OCI-LY7 (cell line): Measurements from ENCODE around the gene NAV2.

Experiments
- EZH2phosphoT487 ChIP-seq: fragments of 200-600 bp; sonication (generic); IDR thresholded peaks from 2 replicates; pipeline ENCODE4 v1.6.1; 2018; ENCODE audit warnings: low read depth, borderline replicate concordance, mild to moderate bottlenecking, mixed run types, antibody characterized with exemption, low read length, moderate library complexity, mixed read lengths
- TF ChIP-seq, protein P1 (sequence below): fragments of 200-600 bp; sonication (generic); conservative IDR thresholded peaks from 2 replicates; pipeline ENCODE4 v1.5.1; 2014; ENCODE audit warnings: mild to moderate bottlenecking, antibody characterized with exemption, low read length, moderate library complexity, mixed read lengths

DNA sequence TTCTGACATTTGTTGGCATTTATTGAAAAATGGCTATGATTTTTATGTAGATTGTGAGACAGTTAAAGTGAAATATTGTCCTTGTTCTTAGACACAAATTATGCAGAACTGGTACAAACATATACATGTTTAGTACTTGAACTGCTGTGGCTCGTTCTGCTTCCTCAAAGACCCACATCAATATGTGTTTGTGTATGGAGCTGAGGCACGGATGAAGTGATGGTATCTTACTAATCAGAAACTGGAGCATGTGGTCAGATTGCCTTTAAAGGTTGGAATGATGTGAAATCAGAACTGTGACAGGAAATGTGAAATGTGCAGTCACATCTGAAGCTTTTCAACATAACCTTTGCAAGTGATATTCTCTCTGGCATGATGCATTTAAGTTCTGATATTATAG lies 130.4 kb downstream of the NAV2 start:
- TF ChIP-seq, protein P1, sequence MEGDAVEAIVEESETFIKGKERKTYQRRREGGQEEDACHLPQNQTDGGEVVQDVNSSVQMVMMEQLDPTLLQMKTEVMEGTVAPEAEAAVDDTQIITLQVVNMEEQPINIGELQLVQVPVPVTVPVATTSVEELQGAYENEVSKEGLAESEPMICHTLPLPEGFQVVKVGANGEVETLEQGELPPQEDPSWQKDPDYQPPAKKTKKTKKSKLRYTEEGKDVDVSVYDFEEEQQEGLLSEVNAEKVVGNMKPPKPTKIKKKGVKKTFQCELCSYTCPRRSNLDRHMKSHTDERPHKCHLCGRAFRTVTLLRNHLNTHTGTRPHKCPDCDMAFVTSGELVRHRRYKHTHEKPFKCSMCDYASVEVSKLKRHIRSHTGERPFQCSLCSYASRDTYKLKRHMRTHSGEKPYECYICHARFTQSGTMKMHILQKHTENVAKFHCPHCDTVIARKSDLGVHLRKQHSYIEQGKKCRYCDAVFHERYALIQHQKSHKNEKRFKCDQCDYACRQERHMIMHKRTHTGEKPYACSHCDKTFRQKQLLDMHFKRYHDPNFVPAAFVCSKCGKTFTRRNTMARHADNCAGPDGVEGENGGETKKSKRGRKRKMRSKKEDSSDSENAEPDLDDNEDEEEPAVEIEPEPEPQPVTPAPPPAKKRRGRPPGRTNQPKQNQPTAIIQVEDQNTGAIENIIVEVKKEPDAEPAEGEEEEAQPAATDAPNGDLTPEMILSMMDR = no peak
- TF ChIP-seq EZH2phosphoT487 = no peak
